Measurements from ENCODE around the gene TMPO.
"Not testable (repeated sequence)": the region's sequence is repeated elsewhere in the genome, so short reads cannot be mapped to it uniquely, and the experiment has no call there.

TMPO gene, protein sequence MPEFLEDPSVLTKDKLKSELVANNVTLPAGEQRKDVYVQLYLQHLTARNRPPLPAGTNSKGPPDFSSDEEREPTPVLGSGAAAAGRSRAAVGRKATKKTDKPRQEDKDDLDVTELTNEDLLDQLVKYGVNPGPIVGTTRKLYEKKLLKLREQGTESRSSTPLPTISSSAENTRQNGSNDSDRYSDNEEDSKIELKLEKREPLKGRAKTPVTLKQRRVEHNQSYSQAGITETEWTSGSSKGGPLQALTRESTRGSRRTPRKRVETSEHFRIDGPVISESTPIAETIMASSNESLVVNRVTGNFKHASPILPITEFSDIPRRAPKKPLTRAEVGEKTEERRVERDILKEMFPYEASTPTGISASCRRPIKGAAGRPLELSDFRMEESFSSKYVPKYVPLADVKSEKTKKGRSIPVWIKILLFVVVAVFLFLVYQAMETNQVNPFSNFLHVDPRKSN

DNA sequence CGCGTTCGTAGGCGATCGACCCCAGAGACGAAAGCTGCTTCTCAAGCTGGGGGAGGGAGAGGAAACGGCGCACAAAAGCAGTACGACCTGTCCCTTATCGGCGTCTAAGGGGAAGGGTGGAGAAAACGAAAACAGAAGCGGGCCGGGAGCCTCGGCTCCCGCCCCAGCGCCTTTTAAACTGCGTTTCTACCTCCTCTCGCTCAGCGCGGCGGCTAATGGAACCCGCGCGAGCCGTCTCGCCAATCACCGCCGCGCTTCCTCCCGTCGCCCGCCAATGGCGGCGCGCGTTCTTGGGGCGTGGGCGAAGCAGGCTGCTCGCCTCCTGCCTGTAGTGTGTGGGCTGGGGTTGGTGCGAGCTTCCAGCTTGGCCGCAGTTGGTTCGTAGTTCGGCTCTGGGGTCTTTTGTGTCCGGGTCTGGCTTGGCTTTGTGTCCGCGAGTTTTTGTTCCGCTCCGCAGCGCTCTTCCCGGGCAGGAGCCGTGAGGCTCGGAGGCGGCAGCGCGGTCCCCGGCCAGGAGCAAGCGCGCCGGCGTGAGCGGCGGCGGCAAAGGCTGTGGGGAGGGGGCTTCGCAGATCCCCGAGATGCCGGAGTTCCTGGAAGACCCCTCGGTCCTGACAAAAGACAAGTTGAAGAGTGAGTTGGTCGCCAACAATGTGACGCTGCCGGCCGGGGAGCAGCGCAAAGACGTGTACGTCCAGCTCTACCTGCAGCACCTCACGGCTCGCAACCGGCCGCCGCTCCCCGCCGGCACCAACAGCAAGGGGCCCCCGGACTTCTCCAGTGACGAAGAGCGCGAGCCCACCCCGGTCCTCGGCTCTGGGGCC lies at the start of gene TMPO:
Gene TMPO, plus strand, starts transcription at position 304 of the 824 bp plus-strand sequence. Its CDS starts 278 bp downstream, at position 582.
- DNase-seq = peak; percentile 94

DNA sequence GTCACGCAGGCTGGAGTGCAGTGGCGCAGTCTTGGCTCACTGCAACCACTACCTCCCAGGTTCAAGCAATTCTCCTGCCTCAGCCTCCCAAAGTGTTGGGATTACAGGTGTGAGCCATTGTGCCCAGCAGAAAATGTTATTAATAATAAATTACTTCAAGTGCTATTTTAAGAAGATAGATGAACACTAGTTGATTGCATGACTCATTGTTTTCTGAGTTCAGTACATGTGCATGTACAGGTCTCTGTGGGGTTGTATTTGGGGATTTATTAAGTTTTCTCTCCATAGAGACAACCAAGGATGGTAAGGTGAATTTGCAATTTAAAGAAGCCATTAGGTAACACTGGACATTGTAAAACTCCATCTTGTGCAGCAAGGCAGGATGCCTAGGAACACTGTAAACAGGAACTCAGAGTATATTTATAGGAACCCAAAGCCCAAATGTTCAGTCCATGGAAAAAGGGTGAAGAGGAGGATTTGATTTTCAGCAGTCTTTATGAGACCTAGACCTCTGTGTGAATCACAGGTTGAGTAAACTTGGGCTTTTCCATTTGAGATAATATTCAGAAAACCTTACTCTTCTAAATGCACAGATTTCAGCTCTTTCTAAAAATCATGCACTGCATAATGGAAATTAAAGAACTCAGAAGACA lies 49.3 kb upstream of the TMPO start:
- no peak for DNase-seq

- DNase-seq = no peak
Measured at GRCh38 chr12:98466640-98467400, 48.6 kb upstream of the TMPO start.

DNA sequence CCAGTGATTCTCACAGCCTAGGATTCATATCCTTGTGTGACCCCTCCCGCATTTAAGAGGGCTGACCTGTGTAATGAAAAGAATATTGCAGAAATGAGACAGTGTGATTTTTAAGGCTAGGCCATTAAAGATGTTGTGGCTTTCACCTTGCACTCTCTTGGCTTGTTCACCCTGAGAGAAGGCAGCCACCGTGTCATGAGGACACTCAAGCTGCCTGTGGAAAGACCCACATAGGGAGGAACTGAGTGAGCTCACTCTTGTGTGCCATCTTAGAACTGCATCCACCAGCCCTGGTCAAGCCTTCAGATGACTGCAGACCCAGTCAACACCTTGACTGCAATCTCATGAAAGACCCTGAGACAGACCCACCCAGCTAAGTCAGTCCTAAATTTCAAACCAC lies 46.3 kb upstream of the TMPO start:
- DNase-seq = no peak

DNA sequence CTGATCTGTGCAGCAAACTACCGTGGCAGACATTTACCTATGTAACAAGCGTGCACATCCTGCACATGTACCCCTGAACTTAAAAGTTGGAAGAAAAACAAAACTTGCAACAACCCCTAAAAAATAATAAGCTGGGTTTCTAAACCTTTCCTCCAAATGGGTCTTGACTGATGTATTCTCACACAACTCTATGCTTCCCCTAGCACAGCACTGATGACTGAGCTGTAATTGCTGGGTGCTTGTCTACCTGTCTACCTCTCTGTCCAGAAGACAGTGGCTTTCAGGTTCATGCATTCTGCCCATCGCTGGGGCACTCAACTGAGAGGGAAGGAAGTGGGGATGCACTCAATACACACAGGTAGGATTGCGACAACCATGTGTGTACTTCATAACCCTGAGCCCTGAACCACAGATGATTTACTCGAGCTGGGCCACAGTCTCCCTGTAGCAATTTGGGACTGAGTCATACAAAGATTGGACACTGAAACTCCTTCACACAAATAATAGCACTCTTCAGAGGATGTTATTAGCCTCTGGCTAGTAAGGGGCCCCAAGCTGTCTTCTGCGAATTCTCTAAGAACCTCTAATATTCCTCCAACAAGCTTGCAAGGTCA lies 44.8 kb upstream of the TMPO start:
- DNase-seq = no peak

DNA sequence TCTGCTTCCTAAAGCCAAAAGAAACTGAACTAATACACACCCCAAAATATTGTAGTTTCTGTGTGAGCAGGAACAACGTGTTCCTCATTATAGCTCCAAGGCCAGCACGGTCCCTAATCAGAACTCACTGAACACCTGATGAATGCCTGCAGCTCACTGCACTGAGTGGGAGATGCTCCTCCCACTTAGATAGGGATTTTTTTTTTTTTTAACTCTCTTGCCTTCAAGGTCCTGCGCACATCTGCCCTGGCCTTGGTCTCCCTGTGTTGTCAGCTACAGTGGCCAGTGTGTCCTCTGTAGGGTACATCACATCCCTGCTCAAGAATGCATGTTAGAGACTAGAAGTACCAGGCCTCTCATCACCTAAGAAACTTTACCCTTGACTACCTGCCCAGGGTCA lies 44.3 kb upstream of the TMPO start:
- DNase-seq = no peak

GRCh38 chr12:98475565-98475908 lies 39.9 kb upstream of the TMPO start:
- no peak for DNase-seq

GRCh38 chr12:98478606-98479005 lies 36.8 kb upstream of the TMPO start:
- DNase-seq = no peak

DNA sequence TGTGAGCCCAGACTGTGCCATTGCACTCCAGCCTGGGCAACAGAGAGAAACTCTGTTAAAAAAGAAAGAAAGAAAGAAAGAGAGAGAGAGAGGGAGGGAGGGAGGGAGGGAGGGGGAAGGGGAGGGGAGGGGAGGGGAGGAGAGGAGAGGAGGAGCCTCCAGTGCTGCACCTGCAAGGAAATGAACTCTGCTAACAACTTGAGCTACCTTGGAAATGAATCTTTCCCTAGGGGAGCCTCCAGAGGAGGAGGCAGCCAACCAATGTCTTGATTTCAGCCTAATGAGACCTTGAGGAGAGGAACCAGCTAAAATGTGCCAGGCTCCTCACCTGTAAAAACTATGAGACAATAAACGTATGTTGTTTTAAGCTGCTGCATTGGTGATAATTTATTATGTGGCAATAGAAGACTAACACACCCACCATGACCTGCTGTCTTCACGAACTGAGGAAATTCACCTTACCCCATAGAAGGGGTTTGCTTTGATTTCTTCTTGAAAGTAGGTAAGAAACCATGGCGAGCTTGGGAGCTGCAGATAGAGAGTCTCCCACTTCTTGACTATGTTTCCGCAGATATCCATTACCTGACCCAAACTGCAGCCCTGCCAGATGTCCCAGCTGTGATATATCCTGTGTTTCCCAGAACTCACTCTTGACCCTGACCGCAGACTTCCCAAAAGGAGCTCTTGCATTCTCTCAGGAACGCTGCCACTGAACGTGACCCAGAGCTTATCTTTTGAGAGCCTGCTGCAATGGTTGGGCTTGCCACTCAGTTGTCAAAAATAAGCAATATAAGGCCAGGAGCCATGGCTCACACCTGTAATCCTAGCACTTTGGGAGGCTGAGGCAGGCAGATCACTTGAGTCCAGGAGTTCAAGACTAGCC lies 31.5 kb upstream of the TMPO start:
- DNase-seq = no peak

DNA sequence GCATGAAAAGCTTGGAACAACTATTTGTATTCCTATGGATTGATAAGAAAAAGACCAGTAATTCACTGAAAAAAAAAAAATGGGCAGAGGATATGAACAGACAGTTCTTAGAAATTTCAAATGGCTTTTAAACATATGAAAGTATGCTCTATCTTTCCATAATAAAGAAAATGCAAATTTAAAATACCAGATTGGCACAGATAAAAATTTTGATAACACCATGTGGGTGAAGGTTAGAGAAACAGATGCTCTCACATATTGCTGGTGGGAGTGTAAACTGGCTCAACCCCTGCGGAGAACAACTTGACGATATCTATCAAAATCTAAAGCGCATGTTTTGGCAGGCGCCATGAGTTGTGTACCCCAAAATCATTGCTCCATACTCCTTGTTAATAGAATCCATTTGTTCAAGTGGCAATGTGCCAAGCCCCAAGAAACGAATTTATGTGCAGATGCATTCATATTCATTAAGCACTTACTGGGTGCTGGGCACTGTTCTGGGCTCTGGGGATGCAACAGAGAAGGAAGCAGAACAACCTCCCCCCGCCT lies 29.5 kb upstream of the TMPO start:
- DNase-seq = no peak

GRCh38 chr12:98488416-98488815 lies 27.0 kb upstream of the TMPO start:
- not testable (repeated sequence) for DNase-seq

DNA sequence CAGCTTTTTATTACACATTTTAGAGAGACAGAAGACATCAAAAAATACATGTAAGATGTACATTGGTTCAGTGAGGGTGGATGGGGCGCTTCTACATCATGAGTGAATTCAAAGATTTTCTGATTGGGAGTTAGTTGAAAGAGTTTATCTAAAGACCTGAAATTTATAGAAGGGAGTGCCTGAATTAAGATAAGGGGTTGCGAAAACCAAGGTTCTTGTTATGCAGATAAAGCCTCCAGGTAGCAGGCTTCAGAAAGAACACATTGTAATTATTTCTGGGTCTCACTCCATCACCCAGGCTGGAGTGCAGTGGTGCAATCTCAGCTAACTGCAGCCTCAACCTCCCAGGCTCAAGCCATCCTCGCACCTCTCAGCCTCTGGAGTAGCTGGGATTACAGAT lies 26.2 kb upstream of the TMPO start:
- DNase-seq = no peak

DNA sequence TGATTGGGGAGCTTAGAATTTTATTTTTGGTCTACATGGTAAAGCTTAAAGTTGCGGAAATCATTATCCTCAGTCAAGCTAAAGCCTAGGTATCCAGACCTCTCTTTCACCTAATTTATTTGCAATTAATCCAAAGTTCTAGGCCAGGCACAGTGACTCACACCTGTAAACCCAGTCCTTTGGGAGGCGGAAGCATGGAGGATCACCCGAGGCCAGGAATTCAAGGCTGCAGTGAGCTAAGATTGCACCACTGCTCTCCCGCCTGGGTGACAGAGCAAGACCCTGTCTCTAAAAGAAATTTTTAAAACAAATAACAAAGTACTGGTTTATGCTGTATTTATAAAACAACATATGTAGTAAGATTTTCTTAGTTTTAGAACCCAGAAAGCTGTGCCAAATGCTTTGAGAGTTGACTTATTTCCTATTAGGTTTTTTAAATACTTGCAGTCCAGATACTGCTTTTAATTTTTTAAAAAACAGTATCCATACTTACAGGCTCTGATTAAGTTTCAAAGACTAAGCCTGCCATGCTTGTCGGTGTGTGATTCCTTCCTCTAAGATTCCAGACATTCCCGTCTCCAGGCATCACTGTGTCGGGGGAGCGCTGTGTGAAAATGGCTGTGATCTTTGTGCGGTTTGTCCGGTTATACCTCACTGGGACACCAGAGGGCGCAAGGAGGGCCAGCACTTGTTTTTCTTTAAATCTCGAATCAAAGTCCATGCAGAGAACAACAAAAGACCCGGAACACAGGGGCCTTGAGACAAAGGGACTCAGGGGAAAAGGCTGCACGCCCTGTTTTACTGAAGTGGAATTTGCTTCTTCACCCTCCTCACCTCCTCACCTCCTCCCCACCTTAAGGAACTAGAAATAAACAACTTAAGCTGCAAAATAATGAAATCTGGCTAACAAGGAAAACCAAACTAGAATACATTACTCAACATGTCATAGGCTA lies 24.6 kb upstream of the TMPO start:
- peak; percentile 74 for DNase-seq

- DNase-seq = no peak
Measured at GRCh38 chr12:98492580-98493140, 22.7 kb upstream of the TMPO start.

GRCh38 chr12:98501266-98501629 lies 14.1 kb upstream of the TMPO start:
- DNase-seq = not testable (repeated sequence)

- peak; percentile 90 for DNase-seq
Measured at GRCh38 chr12:98503342-98503591, 12.1 kb upstream of the TMPO start.

GRCh38 chr12:98503592-98504367 lies 11.6 kb upstream of the TMPO start:
- DNase-seq = peak; percentile 94

DNA sequence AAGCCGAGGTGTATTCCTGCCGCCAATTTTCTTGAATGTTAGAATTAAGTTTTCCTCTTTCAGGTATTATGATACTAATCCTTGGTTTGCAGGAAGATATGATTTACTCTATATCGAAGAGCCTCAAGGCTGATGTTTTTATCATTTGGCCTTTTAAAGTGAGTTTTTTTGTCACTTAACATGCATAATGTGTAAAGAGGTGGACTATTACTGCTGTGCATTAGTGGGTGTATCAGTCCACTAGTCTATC lies 11.1 kb upstream of the TMPO start:
- DNase-seq = no peak

DNA sequence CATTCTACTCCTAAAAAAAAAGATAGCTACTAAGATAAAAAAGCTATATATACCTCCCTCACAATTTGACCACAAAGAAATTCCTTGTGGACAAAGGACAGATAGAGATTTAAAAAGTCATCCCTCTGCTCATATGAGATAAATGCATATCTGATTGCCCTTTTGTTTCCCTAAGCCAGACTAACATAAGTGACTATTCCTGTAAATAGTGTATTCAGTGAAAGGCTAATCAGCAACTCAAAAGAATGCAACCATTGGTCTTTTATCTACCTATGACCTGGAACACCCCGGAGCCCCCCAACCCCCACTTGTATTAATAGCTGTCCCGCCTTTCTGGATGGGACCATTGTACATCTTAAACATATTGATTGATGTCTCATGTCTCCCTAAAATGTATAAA lies 6.3 kb upstream of the TMPO start:
- DNase-seq = no peak

Measured in stimulated activated CD4-positive, alpha-beta T cell treated with anti-CD3 and anti-CD28 coated beads, Interleukin-12 subunit alpha, Interleukin-12 subunit beta, amount 100 ng/mL, for 4 hours (primary cell).